ENCODE data around the gene RSU1. TPM values are rescaled to one million over a fixed set of nuclear protein-coding genes. Genes with fewer than 3 reads are reported as not detected.

The RSU1 gene
- 24.8 and 57.4 TPM in 2 replicates for total RNA-seq

GRCh38 chr10:16817125-16818019 lies at the start of gene RSU1:
TSS of gene RSU1 (minus strand) at chr10:16817424. CDS start at chr10:16817081, 343 bp downstream.

